ENCODE measurements around the gene IKBIP.
"Not testable (repeated sequence)": the region's sequence is repeated elsewhere in the genome, so short reads cannot be mapped to it uniquely, and the experiment has no call there.

The IKBIP gene

DNA sequence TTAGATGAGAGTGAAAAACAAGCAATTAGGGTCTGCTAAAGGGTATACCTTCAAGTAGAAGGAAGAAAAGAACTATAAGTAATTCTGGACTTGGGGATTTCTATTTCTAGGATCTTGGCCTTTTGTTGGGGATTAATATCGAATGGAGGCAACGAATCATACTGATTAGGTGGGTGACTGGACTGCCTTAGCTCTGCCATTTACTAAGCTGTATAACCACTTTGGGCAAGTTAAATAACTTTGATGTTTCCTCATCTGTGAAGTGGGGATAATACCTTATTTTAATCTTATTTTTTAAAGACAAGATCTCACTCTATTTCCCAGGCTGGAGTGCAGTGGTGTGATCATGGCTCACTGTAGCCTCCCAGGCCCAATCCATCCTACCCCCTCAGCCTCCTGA, 6.6 kb downstream of the IKBIP start:
- in situ Hi-C loops (cut with HindIII; ENCODE audit: low sequenced_read_pairs), result no loop called here

GRCh38 chr12:98637068-98637467, 7.5 kb downstream of the IKBIP start:
- in situ Hi-C loops (cut with HindIII; ENCODE audit: low sequenced_read_pairs), result no loop called here

GRCh38 chr12:98635657-98636323, 8.8 kb downstream of the IKBIP start:
- in situ Hi-C loops (cut with HindIII; ENCODE audit: low sequenced_read_pairs), result no loop called here

GRCh38 chr12:98618952-98619351, 25.6 kb downstream of the IKBIP start:
- in situ Hi-C loops (cut with HindIII; ENCODE audit: low sequenced_read_pairs), result no loop called here

DNA sequence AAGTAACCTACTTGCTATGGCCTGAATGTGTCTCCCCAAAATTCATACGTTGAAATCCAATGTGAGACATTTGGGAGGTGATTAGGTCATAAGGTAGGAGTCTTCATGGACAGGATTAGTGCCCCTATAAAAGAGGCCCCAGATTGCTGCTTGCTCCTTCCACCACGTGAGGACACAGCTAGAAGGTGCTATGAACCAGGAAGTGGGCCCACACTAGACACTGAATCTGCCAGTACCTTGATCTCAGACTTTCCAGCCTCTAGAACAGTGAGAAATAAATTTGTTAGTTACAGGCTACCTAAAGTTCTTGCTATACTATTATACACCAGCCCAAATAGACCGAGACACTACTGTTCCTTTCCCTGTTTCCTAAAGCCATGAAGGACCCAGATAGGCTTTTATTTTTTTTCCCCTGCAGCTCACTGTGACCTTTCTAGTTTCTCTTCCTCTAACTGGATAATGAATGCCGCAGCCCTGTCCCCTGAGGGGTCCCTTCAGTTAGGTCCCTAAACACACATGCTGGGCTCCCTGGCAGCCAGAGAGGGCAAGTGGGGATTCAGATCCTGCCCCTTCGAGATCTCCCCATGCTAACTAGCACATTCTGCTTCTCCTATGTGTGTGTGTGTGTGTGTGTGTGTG, 31.8 kb downstream of the IKBIP start:
- in situ Hi-C loops (cut with HindIII; ENCODE audit: low sequenced_read_pairs), result no loop called here

DNA sequence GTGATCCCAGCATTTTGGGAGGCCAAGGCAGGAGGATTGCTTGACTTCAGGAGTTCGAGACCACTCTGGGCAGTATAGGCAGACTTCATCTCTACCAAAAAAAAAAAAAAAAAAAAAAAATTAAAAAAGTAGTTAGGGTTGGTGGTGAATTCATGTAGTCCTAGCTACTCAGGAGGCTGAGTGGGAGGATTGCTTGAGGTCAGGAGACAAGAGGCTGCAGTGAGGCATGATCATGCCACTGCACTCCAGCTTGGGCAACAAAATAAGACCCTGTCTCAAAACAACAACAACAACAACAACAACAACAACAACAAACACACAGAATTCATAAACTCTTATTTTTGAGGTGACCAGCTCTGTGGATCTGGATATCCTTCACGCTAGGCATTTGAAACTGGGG, 34.0 kb downstream of the IKBIP start:
- in situ Hi-C loops (cut with HindIII; ENCODE audit: low sequenced_read_pairs), result no loop called here

GRCh38 chr12:98606359-98606988, 38.1 kb downstream of the IKBIP start:
- in situ Hi-C loops (cut with HindIII; ENCODE audit: low sequenced_read_pairs), result no loop called here

- in situ Hi-C loops (cut with HindIII; ENCODE audit: low sequenced_read_pairs), result no loop called here
Measured at GRCh38 chr12:98601924-98602323, 42.7 kb downstream of the IKBIP start.

DNA sequence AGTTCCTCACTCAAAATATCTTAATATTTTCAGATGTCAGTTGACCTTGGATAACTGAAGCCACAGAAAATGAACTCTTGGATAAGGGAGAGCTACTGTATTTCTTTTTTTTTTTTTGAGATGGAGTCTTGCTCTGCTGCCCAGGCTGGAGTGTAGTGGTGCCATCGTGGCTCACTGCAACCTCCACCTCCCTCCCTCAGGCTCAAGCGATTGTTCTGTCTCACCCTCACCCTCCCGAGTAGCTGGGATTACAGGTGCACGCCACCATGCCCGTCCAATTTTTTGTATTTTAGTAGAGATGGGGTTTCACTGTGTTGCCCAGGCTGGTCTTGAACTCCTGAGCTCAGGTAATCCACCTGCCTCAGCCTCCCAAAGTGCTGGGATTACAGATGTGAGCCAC, 47.3 kb downstream of the IKBIP start:
- in situ Hi-C loops (cut with HindIII; ENCODE audit: low sequenced_read_pairs), result not testable (repeated sequence)

DNA sequence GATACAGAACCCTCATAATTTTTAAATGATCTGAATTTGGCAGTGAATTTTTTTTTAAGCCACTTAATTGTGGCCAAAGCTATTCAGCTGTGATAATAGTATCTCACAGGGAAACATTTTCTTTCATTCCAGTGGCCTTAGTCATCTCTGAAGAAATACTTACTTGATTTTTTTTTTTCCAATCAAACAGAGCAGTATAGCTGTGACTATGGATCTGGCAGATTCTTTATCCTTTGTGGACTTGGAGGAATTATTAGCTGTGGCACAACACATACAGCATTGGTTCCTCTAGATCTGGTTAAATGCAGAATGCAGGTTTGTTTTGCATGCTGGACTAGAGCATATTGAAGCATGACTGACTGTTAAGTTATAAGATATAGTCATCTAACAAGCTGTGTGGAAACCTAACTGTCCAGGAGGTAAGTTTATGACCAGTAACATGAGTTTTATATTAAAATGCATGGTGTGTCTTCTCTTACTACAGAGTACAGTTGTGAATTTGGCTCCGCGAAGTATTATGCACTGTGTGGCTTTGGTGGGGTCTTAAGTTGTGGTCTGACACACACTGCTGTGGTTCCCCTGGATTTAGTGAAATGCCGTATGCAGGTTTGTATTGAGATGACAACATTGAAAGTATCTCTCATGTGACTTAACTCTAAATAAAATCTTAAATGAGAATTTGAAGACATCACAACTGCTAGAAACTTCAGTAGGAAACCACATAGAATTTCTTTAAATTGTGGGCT, 49.2 kb downstream of the IKBIP start:
- in situ Hi-C loops (cut with HindIII; ENCODE audit: low sequenced_read_pairs), result no loop called here

GRCh38 chr12:98594050-98594835, 50.3 kb downstream of the IKBIP start:
- in situ Hi-C loops (cut with HindIII; ENCODE audit: low sequenced_read_pairs), result no loop called here

DNA sequence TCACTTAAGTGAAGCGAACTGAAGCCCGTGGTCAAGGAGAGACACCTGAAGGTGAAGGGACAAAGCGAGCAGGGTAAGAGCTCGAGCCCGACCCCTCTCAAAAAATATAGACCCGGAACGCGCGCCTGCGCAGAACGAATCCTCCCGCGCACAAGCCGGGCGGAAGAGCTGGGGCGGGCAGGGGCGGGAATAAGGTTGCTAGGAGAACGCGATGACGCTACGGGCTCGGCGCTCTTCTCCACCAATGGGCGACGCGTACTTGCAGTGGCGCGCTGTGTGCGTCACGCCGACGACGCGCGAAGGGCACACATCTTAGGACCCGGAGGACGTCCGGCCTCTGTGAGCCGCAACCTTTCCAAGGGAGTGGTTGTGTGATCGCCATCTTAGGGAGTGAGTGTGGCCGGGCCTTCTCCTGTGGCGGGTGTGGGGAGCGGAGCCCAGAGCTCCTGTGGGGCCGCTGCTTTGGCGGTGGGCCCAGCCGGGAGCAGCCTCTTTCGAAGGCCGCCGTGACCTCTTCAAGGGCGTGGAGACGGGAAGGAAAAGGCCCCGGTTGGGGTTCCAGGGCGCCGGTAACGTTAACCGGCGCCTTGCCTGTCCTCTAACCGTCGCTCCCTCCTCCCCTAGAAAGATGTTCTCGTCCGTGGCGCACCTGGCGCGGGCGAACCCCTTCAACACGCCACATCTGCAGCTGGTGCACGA, 51.1 kb downstream of the IKBIP start, which contains the start of gene SLC25A3:
Gene SLC25A3, plus strand, starts transcription at position 336 of the 699 bp plus-strand sequence. Its CDS starts 293 bp downstream, at position 629.
- in situ Hi-C loops (cut with HindIII; ENCODE audit: low sequenced_read_pairs), result no loop called here

- in situ Hi-C loops (cut with HindIII; ENCODE audit: low sequenced_read_pairs), result no loop called here
Measured at GRCh38 chr12:98592825-98593322, 51.7 kb downstream of the IKBIP start.

GRCh38 chr12:98591209-98591608, 53.4 kb downstream of the IKBIP start:
- in situ Hi-C loops (cut with HindIII; ENCODE audit: low sequenced_read_pairs), result no loop called here

DNA sequence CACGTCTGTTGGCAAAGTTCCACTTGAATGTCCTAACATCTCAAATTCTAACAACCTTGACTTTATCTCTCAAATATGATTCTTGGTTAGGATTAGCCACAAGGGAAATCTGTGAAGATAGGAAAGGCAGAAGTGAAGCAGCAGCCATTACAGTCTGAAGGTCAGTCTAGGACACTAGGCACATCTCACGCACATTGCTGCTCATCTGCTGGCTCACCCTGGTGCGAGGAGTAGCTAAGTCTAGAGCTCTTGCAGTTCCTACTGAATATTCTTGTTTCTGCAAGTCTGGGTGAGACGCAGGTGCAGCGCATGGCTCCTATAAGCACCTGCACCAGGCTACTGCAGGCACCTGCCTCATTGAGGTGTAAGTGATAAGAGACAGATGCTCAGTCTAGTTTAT, 57.5 kb downstream of the IKBIP start:
- in situ Hi-C loops (cut with HindIII; ENCODE audit: low sequenced_read_pairs), result no loop called here

GRCh38 chr12:98582093-98582492, 62.5 kb downstream of the IKBIP start:
- in situ Hi-C loops (cut with HindIII; ENCODE audit: low sequenced_read_pairs), result no loop called here

DNA sequence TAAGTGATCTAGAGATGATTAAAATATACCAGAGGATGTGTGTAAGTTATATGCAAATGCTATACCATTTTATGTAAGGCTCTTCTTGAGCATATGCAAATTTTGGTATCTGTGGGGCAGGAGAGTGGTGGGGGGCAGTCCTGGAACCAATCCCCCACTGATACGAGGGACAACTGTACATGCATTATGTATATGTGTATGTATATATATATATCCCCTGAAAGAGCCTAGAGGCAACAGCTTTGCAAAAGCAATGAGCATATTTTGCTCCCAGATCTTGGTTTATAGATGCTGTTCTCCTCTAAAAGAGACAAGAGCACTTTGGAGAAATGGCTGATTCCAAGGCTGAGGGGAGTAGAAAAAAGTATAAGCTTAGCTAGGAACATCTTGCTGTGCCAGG, 63.5 kb downstream of the IKBIP start:
- in situ Hi-C loops (cut with HindIII; ENCODE audit: low sequenced_read_pairs), result no loop called here

- in situ Hi-C loops (cut with HindIII; ENCODE audit: low sequenced_read_pairs), result no loop called here
Measured at GRCh38 chr12:98580695-98581094, 63.9 kb downstream of the IKBIP start.

GRCh38 chr12:98579835-98580234, 64.8 kb downstream of the IKBIP start:
- in situ Hi-C loops (cut with HindIII; ENCODE audit: low sequenced_read_pairs), result no loop called here

DNA sequence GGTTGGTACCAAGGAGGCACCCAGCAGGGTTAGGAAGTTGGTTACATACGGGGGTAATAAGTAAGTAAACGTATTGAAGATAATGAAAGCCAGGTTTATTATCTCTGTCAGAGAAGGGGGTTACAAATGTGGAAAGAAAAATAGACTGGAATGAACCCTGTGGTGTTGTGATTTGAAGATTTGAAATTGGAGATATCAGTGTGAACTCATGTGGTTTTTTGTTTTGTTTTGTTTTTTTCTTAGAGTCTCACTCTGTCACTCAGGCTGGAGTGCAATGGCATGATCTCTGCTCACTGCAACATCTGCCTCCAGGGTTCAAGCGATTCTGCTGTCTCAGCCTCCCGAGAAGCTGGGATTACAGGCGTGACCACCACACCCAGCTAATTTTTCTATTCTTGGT, 65.2 kb downstream of the IKBIP start:
- in situ Hi-C loops (cut with HindIII; ENCODE audit: low sequenced_read_pairs), result no loop called here

Measured in endothelial cell of hepatic sinusoid (primary cell).